HG03432 (cell line): ENCODE measurements around the gene MKRN2OS.
A peak's percentile ranks its signal among the peaks of the same experiment; 100 is the strongest.
"Not testable (repeated sequence)": the region's sequence is repeated elsewhere in the genome, so short reads cannot be mapped to it uniquely, and the experiment has no call there.

Experiments used
- ATAC-seq: cut with Tn5 transposase; IDR thresholded peaks from one replicate; pipeline ENCODE4 v1.9.1; 2021; ENCODE audit warnings: mild to moderate bottlenecking, moderate library complexity; ENCODE audit not compliant: unreplicated experiment

Gene MKRN2OS

GRCh38 chr3:12562451-12562850, 17.2 kb upstream of the MKRN2OS start:
- ATAC-seq = no peak

GRCh38 chr3:12561397-12561796, 16.1 kb upstream of the MKRN2OS start:
- no peak for ATAC-seq

GRCh38 chr3:12560505-12561190, 15.3 kb upstream of the MKRN2OS start:
- ATAC-seq = peak; percentile 44

- ATAC-seq = no peak
These were observed 14.2 kb upstream of the MKRN2OS start for GRCh38 chr3:12559520-12559919.

GRCh38 chr3:12558706-12559105, 13.4 kb upstream of the MKRN2OS start:
- ATAC-seq = no peak

- ATAC-seq = no peak
These were observed 12.3 kb upstream of the MKRN2OS start for GRCh38 chr3:12557473-12558100.

- ATAC-seq = peak; percentile 84
These were observed 11.6 kb upstream of the MKRN2OS start, which contains the start of gene MKRN2 for GRCh38 chr3:12556690-12557472. Gene MKRN2, plus strand, starts transcription at chr3:12557087. Its CDS starts 64 bp downstream, at chr3:12557151.

- peak; percentile 1 for ATAC-seq
These were observed 11.0 kb upstream of the MKRN2OS start for GRCh38 chr3:12556314-12556689.

- no peak for ATAC-seq
These were observed 8.7 kb upstream of the MKRN2OS start for GRCh38 chr3:12553921-12554391.

- ATAC-seq = no peak
These were observed 4.9 kb upstream of the MKRN2OS start for GRCh38 chr3:12549971-12550760.

- no peak for ATAC-seq
These were observed 437 bp downstream of the MKRN2OS start for GRCh38 chr3:12544652-12545472.

GRCh38 chr3:12543497-12543896, 1.8 kb downstream of the MKRN2OS start:
- not testable (repeated sequence) for ATAC-seq

GRCh38 chr3:12541625-12542024, 3.7 kb downstream of the MKRN2OS start:
- ATAC-seq = no peak

- ATAC-seq = no peak
These were observed 8.9 kb downstream of the MKRN2OS start for GRCh38 chr3:12536423-12536822.

- no peak for ATAC-seq
These were observed 13.1 kb downstream of the MKRN2OS start for GRCh38 chr3:12532182-12532581.

- ATAC-seq = no peak
These were observed 17.5 kb downstream of the MKRN2OS start for GRCh38 chr3:12527757-12528143.

- no peak for ATAC-seq
These were observed 22.6 kb downstream of the MKRN2OS start for GRCh38 chr3:12522721-12523120.

- ATAC-seq = no peak
These were observed 24.3 kb downstream of the MKRN2OS start for GRCh38 chr3:12521010-12521409.

GRCh38 chr3:12518261-12519028, 26.9 kb downstream of the MKRN2OS start:
- ATAC-seq = no peak
